OCI-LY7 (cell line): ENCODE measurements around the gene OR4F6.

Experiments used
- CTCF ChIP-seq: fragments of 200-600 bp; sonication (generic); conservative IDR thresholded peaks from 2 replicates; pipeline ENCODE4 v1.5.1; 2014; ENCODE audit warnings: mild to moderate bottlenecking, antibody characterized with exemption, low read length, moderate library complexity, mixed read lengths
- EZH2phosphoT487 ChIP-seq: fragments of 200-600 bp; sonication (generic); IDR thresholded peaks from 2 replicates; pipeline ENCODE4 v1.6.1; 2018; ENCODE audit warnings: low read depth, borderline replicate concordance, mild to moderate bottlenecking, mixed run types, antibody characterized with exemption, low read length, moderate library complexity, mixed read lengths

- TF ChIP-seq CTCF = no peak
- no peak for TF ChIP-seq EZH2phosphoT487
These were observed 4.9 kb downstream of the OR4F6 start for GRCh38 chr15:101808201-101808600.
